ENCODE data around the gene HS6ST1. TPM values are rescaled to one million over a fixed set of nuclear protein-coding genes. Genes with fewer than 3 reads are reported as not detected.

Gene HS6ST1
- total RNA-seq, 3 donors from 2014 or later (not counting 1 experiment from before 2014, with no cell fraction given) = 18.9 to 35.9 (median 28.8) TPM

- no peaks in the 10 kb centered on the region for H3K4me1 Mint-ChIP-seq
- intact Hi-C loops (cut with micrococcal nuclease) = no loop called here
- Histone ChIP-seq H3K4me3 (ENCODE audit: low read length) (no peak overlapping the region), H3K36me3 (ENCODE audit: control insufficient read depth, insufficient read depth, low read length) (no peaks in the 10 kb centered on the region), H3K9me3 (ENCODE audit: control insufficient read depth, insufficient read depth, low read length) (peaks cover 5% of the 10 kb centered on the region), H3K27me3 (ENCODE audit: control insufficient read depth, insufficient read depth, low read length) (peaks cover 3% of the 10 kb centered on the region), H3K4me1 (ENCODE audit: control insufficient read depth, insufficient read depth, low read length) (no peaks in the 10 kb centered on the region), H3K27ac (ENCODE audit: low read length) (no peak overlapping the region)
- H3K36me3 Mint-ChIP-seq = peaks cover 13% of the 10 kb centered on the region
- H3K27ac Mint-ChIP-seq = no peak overlapping the region
- TF ChIP-seq CTCF (IDR thresholded peaks at IDR 0.05) = no peak
- ATAC-seq (no peak), DNase-seq (no peak)
- peaks cover 18 to 32% of the 10 kb centered on the region in 2 donors for H3K27me3 Mint-ChIP-seq (ENCODE audit: low read depth in 2 of 2)
- peaks cover 5 to 10% of the 10 kb centered on the region in 2 donors for H3K9me3 Mint-ChIP-seq
- no peak overlapping the region for H3K4me3 Mint-ChIP-seq
- 93% methylated on average over 3 of the region's 5 CpGs for WGBS (ENCODE audit: insufficient coverage)
Observed at GRCh38 chr2:128330583-128330982, 11.9 kb upstream of the HS6ST1 start.

GRCh38 chr2:128329607-128330006, 10.9 kb upstream of the HS6ST1 start:
- 83% methylated on average over 6 of the region's 6 CpGs for WGBS (ENCODE audit: insufficient coverage)
- Mint-ChIP-seq H3K9me3 (peaks cover 5 to 10% of the 10 kb centered on the region in 2 donors), H3K27ac (no peak overlapping the region), H3K27me3 (ENCODE audit: low read depth in 2 of 2) (peaks cover 21 to 30% of the 10 kb centered on the region in 2 donors), H3K4me3 (no peak overlapping the region), H3K36me3 (peaks cover 13% of the 10 kb centered on the region), H3K4me1 (no peaks in the 10 kb centered on the region)
- DNase-seq (no peak), ATAC-seq (no peak)
- intact Hi-C loops (cut with micrococcal nuclease) = no loop called here
- no peaks in the 10 kb centered on the region for H3K36me3 ChIP-seq (ENCODE audit: control insufficient read depth, insufficient read depth, low read length)
- H3K4me1 ChIP-seq (ENCODE audit: control insufficient read depth, insufficient read depth, low read length) = no peaks in the 10 kb centered on the region
- no peak overlapping the region for H3K27ac ChIP-seq (ENCODE audit: low read length)
- peaks cover 3% of the 10 kb centered on the region for H3K27me3 ChIP-seq (ENCODE audit: control insufficient read depth, insufficient read depth, low read length)
- no peak for TF ChIP-seq CTCF (IDR thresholded peaks at IDR 0.05)
- H3K4me3 ChIP-seq (ENCODE audit: low read length) = no peak overlapping the region
- H3K9me3 ChIP-seq (ENCODE audit: control insufficient read depth, insufficient read depth, low read length) = peaks cover 5% of the 10 kb centered on the region

GRCh38 chr2:128327180-128327964, 8.7 kb upstream of the HS6ST1 start:
- H3K4me3 Mint-ChIP-seq = no peak overlapping the region
- 91% methylated on average over 10 of the region's 11 CpGs for WGBS (ENCODE audit: insufficient coverage)
- DNase-seq (peak in 1 of 2 donors; percentile 13), ATAC-seq (peak in 1 of 3 donors; percentile 31)
- peaks cover 13 to 20% of the 10 kb centered on the region in 2 donors for H3K27me3 Mint-ChIP-seq (ENCODE audit: low read depth in 2 of 2)
- Histone ChIP-seq H3K27me3 (ENCODE audit: control insufficient read depth, insufficient read depth, low read length) (peaks cover 3% of the 10 kb centered on the region), H3K4me3 (ENCODE audit: low read length) (no peak overlapping the region), H3K27ac (ENCODE audit: low read length) (no peak overlapping the region), H3K9me3 (ENCODE audit: control insufficient read depth, insufficient read depth, low read length) (peaks cover under 1% of the 10 kb centered on the region), H3K36me3 (ENCODE audit: control insufficient read depth, insufficient read depth, low read length) (no peaks in the 10 kb centered on the region), H3K4me1 (ENCODE audit: control insufficient read depth, insufficient read depth, low read length) (peaks cover 2% of the 10 kb centered on the region)
- TF ChIP-seq CTCF (IDR thresholded peaks at IDR 0.05) = no peak
- H3K9me3 Mint-ChIP-seq = peaks cover 5 to 10% of the 10 kb centered on the region in 2 donors
- H3K4me1 Mint-ChIP-seq = peaks cover 5% of the 10 kb centered on the region in 2 donors
- no peak overlapping the region for H3K27ac Mint-ChIP-seq
- peaks cover 11% of the 10 kb centered on the region for H3K36me3 Mint-ChIP-seq
- intact Hi-C loops (cut with micrococcal nuclease) = no loop called here

Measured in natural killer cell (primary cell).